ENCODE data around the gene RNF182.
"Not testable (repeated sequence)": the region's sequence is repeated elsewhere in the genome, so short reads cannot be mapped to it uniquely, and the experiment has no call there.

Gene RNF182

DNA sequence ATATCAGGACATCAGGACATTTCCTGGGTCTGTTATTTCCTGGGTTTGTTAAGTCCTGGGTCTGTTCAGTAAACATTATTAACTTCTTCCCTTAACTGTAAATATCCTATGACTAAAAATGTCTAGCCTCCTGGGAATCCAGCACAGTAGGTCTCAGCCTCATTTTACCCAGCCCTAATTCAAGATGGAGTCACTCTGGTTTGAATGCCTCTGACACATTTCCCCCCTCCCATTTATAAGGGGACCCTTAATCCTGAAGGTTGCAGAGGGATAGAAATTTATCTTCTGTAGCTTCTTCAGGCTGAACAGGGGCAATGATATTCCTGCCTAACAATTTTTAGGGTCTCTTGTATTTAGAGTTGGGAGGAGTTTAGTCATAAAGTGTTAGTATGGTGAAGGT lies 21.8 kb downstream of the RNF182 start:
- in situ Hi-C loops (cut with MboI; ENCODE audit: low sequenced_read_pairs, unreplicated experiment): no loop called here
- TF ChIP-seq, protein P1, sequence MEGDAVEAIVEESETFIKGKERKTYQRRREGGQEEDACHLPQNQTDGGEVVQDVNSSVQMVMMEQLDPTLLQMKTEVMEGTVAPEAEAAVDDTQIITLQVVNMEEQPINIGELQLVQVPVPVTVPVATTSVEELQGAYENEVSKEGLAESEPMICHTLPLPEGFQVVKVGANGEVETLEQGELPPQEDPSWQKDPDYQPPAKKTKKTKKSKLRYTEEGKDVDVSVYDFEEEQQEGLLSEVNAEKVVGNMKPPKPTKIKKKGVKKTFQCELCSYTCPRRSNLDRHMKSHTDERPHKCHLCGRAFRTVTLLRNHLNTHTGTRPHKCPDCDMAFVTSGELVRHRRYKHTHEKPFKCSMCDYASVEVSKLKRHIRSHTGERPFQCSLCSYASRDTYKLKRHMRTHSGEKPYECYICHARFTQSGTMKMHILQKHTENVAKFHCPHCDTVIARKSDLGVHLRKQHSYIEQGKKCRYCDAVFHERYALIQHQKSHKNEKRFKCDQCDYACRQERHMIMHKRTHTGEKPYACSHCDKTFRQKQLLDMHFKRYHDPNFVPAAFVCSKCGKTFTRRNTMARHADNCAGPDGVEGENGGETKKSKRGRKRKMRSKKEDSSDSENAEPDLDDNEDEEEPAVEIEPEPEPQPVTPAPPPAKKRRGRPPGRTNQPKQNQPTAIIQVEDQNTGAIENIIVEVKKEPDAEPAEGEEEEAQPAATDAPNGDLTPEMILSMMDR (IDR thresholded peaks at IDR 0.05; ENCODE audit: borderline replicate concordance, control extremely low read depth, extremely low read depth, insufficient read depth, missing control alignments): no peak
- no peak for DNase-seq (ENCODE audit: low spot score)

DNA sequence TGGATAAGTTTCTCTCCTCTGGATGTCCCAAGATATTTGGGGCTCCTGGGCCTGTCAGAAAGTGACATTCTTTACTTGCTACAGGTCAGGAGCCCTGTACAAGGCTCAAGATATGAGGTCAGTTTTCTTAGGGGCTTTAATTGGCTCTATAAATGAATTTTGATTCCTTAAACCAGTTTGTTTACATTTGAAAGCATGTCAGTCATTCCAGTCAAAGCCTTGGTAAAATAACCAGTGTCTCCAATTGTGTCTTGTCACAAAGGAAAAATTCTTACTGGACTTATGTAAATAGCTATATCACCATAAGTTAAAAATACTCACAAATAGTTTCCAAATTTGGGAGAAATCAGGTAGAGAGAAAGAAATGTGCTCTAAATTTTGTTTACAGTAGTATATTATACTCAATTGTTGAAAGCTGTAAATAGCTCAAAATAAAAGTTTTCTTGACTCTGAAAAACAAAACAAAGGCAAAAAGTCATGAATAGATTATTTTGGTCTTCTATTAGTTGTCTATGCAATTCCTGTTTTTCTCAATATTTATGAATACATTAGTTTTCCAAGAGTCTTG lies 22.9 kb downstream of the RNF182 start:
- DNase-seq (ENCODE audit: low spot score): no peak
- TF ChIP-seq, protein P1 (IDR thresholded peaks at IDR 0.05; ENCODE audit: borderline replicate concordance, control extremely low read depth, extremely low read depth, insufficient read depth, missing control alignments): no peak
- in situ Hi-C loops (cut with MboI; ENCODE audit: low sequenced_read_pairs, unreplicated experiment): no loop called here

DNA sequence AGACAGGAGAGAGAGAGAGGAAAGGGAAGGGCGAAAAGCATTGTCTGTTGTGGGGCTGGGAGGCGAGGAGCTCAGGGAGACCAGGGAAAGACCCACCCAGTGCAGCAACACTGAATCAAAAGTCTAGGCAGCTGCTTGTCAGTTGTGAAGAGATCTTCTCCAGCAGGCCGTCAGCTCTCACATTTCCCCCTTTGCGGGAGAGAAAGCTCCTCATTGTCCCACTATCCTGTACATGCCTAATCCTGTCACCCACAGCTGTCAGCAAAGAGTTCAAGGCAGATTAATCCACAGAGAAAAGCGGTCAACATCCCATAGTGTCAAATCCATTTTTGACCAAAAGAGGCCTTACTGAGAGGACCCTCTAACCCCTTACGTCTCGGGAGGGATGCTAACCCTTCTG lies 27.3 kb downstream of the RNF182 start:
- no peak for DNase-seq (ENCODE audit: low spot score)
- in situ Hi-C loops (cut with MboI; ENCODE audit: low sequenced_read_pairs, unreplicated experiment): no loop called here
- TF ChIP-seq, protein P1 (IDR thresholded peaks at IDR 0.05; ENCODE audit: borderline replicate concordance, control extremely low read depth, extremely low read depth, insufficient read depth, missing control alignments): no peak

DNA sequence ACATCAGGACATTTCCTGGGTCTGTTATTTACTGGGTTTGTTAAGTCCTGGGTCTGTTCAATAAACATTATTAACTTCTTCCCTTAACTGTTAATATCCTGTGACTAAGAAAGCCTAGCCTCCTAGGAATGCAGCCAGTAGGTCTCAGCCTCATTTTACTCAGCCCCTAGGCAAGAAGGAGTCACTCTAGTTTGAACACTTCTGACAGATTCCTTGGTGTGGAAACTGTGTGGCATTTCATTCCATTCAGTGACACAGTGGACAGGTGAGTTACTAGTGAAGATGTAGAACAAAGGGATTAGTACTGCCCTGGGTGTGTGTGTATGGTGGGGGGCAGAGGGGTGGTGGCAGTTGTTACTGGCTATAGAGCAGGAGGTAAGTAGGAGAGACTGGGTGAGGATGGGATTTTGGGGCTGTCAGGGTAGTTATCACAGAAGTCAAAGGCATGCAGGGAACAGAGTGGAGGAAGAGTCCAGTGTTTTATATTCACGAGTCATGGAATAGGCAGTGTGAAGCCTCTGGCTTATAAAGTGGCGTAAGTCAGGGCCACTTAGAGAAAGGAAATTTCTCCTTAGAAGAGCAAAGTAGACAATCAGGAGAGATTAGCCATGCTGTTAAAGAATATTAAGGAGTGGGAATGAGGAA lies 28.4 kb downstream of the RNF182 start:
- in situ Hi-C loops (cut with MboI; ENCODE audit: low sequenced_read_pairs, unreplicated experiment): no loop called here
- DNase-seq (ENCODE audit: low spot score): no peak
- TF ChIP-seq, protein P1 (IDR thresholded peaks at IDR 0.05; ENCODE audit: borderline replicate concordance, control extremely low read depth, extremely low read depth, insufficient read depth, missing control alignments): no peak

DNA sequence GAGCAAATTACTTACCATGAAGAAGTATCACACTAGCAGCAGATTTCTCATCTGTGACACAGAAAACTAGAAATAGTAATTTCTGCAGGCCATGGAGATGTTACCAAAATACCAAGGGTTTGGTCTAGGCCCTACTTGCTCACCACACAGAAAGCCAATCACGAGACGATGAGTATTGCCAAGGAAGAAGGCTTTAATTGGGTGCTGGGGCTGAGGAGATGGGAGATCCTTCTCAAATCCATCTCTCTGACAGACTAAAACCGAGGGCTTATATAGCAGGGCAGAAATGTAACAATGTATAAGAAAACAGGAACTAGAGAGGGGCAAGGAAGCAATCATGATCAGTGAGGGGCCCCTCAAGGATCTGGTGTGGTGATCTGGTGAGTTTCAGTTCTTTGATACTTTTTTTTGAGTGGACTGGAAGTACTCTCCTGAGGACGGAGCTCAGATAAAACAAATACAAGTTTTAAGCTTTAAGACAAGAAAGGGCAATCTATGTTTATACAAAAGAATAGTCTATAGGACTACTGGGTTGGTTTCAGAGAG lies 40.9 kb downstream of the RNF182 start:
- TF ChIP-seq, protein P1 (IDR thresholded peaks at IDR 0.05; ENCODE audit: borderline replicate concordance, control extremely low read depth, extremely low read depth, insufficient read depth, missing control alignments): no peak
- DNase-seq (ENCODE audit: low spot score): no peak
- in situ Hi-C loops (cut with MboI; ENCODE audit: low sequenced_read_pairs, unreplicated experiment): no loop called here

DNA sequence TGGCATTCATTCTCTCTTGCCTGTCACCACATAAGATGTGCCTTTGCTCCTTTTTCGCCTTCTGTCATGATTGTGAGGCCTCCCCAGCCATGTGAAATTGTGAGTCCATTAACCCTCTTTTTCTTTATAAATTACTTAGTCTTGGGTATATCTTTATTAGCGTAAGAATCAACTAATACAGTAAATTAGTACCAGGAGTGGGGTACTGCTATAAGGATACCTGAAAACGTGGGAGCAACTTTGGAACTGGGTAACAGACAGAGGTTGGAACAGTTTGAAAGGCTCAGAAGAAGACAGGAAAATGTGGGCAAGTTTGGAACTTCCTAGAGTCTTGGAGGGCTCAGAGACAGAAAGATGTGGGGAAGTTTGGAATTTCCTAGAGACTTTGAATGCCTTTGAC lies 46.6 kb downstream of the RNF182 start:
- in situ Hi-C loops (cut with MboI; ENCODE audit: low sequenced_read_pairs, unreplicated experiment): no loop called here
- TF ChIP-seq, protein P1 (IDR thresholded peaks at IDR 0.05; ENCODE audit: borderline replicate concordance, control extremely low read depth, extremely low read depth, insufficient read depth, missing control alignments): no peak
- no peak for DNase-seq (ENCODE audit: low spot score)

DNA sequence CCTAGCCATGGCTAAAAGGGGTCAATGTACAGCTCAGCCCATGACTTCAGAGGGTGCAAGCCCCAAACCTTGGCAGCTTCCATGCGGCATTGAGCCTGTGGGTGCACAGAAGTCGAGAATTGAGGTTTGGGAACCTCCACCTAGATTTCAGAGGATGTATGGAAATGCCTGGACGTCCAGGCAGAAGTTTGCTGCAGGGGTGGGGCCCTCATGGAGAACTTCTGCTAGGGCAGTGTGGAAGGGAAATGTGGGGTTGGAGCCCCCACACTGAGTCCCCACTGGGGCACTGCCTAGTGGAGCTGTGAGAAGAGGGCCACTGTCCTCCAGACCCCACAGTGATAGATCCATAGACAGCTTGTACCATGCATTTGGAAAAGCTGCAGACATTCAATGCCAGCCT lies 47.9 kb downstream of the RNF182 start:
- in situ Hi-C loops (cut with MboI; ENCODE audit: low sequenced_read_pairs, unreplicated experiment); DNase-seq (ENCODE audit: low spot score): not testable (repeated sequence)

DNA sequence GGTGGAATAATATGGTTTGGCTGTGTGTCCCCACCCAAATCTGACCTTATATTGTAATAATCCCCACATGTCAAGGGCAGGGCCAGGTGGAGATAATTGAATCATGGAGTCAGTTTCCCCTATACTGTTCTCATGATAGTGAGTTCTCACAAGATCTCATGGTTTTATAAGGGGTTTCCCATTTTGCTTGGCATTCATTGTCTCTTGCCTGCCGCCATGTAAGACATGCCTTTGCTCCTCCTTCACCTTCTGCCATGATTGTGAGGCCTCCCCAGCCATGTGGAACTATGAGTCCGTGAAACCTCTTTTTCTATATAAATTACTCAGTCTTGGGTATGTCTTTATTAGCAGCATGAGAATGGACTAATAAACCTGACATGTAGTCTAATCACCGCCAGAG lies 48.7 kb downstream of the RNF182 start:
- in situ Hi-C loops (cut with MboI; ENCODE audit: low sequenced_read_pairs, unreplicated experiment): not testable (repeated sequence)

More for the DNA sequence above, 48.7 kb downstream of the RNF182 start:
- not testable (repeated sequence) for DNase-seq (ENCODE audit: low spot score)
